ENCODE results near the gene TMEM30B. TPM values are rescaled to one million over a fixed set of nuclear protein-coding genes. Genes with fewer than 3 reads are reported as not detected.

TMEM30B gene
- total and polyA plus RNA-seq, 9 donors: 1.0 to 4.4 (median 2.5) TPM

GRCh38 chr14:61269321-61270083, 11.6 kb downstream of the TMEM30B start:
- DNase-seq: peak; percentile 91
- WGBS (ENCODE audit: insufficient coverage): 0% methylated on average over 15 of the region's 21 CpGs
- peaks cover 3% of the 10 kb centered on the region for H3K27me3 ChIP-seq (ENCODE audit: control insufficient read depth, insufficient read depth, low read length)
- H3K36me3 ChIP-seq (ENCODE audit: control insufficient read depth, insufficient read depth, low read length): no peaks in the 10 kb centered on the region
- H3K9me3 ChIP-seq (replicated peaks; ENCODE audit: control insufficient read depth, low read depth, low read length): no peaks in the 10 kb centered on the region
- H3K27ac ChIP-seq (ENCODE audit: low read length): peak overlapping the region; percentile 15
- peak overlapping the region; percentile 42 for H3K4me3 ChIP-seq (ENCODE audit: low read length)
- H3K4me1 ChIP-seq (ENCODE audit: control insufficient read depth, insufficient read depth, low read length): peaks cover 5% of the 10 kb centered on the region

- H3K36me3 ChIP-seq (ENCODE audit: control insufficient read depth, insufficient read depth, low read length): no peaks in the 10 kb centered on the region
- peaks cover 5% of the 10 kb centered on the region for H3K4me1 ChIP-seq (ENCODE audit: control insufficient read depth, insufficient read depth, low read length)
- DNase-seq: peak; percentile 90
- no peak overlapping the region for H3K4me3 ChIP-seq (ENCODE audit: low read length)
- WGBS (ENCODE audit: insufficient coverage): no CpG with 5 or more reads among the region's 1 CpG
- H3K9me3 ChIP-seq (replicated peaks; ENCODE audit: control insufficient read depth, low read depth, low read length): no peaks in the 10 kb centered on the region
- peaks cover 3% of the 10 kb centered on the region for H3K27me3 ChIP-seq (ENCODE audit: control insufficient read depth, insufficient read depth, low read length)
- H3K27ac ChIP-seq (ENCODE audit: low read length): peak overlapping the region; percentile 49
Measured at GRCh38 chr14:61268812-61269211, 12.3 kb downstream of the TMEM30B start.

GRCh38 chr14:61266891-61267740, 14.0 kb downstream of the TMEM30B start:
- Histone ChIP-seq H3K27ac (ENCODE audit: low read length) (peak overlapping the region; percentile 60), H3K4me3 (ENCODE audit: low read length) (no peak overlapping the region), H3K27me3 (ENCODE audit: control insufficient read depth, insufficient read depth, low read length) (peaks cover 3% of the 10 kb centered on the region), H3K9me3 (replicated peaks; ENCODE audit: control insufficient read depth, low read depth, low read length) (no peaks in the 10 kb centered on the region), H3K36me3 (ENCODE audit: control insufficient read depth, insufficient read depth, low read length) (no peaks in the 10 kb centered on the region), H3K4me1 (ENCODE audit: control insufficient read depth, insufficient read depth, low read length) (peaks cover 5% of the 10 kb centered on the region)
- DNase-seq: peak; percentile 94
- WGBS (ENCODE audit: insufficient coverage): no CpG with 5 or more reads among the region's 11 CpGs

GRCh38 chr14:61266436-61266835, 14.7 kb downstream of the TMEM30B start:
- peak overlapping the region; percentile 60 for H3K27ac ChIP-seq (ENCODE audit: low read length)
- no peaks in the 10 kb centered on the region for H3K9me3 ChIP-seq (replicated peaks; ENCODE audit: control insufficient read depth, low read depth, low read length)
- WGBS (ENCODE audit: insufficient coverage): 11% methylated on average over 3 of the region's 4 CpGs
- H3K27me3 ChIP-seq (ENCODE audit: control insufficient read depth, insufficient read depth, low read length): peaks cover 3% of the 10 kb centered on the region
- H3K4me1 ChIP-seq (ENCODE audit: control insufficient read depth, insufficient read depth, low read length): peaks cover 5% of the 10 kb centered on the region
- no peak overlapping the region for H3K4me3 ChIP-seq (ENCODE audit: low read length)
- DNase-seq: peak; percentile 83
- no peaks in the 10 kb centered on the region for H3K36me3 ChIP-seq (ENCODE audit: control insufficient read depth, insufficient read depth, low read length)

- DNase-seq: peak; percentile 63
- Histone ChIP-seq H3K27me3 (ENCODE audit: control insufficient read depth, insufficient read depth, low read length) (no peaks in the 10 kb centered on the region), H3K4me3 (ENCODE audit: low read length) (no peak overlapping the region), H3K9me3 (replicated peaks; ENCODE audit: control insufficient read depth, low read depth, low read length) (no peaks in the 10 kb centered on the region), H3K4me1 (ENCODE audit: control insufficient read depth, insufficient read depth, low read length) (peaks cover 3% of the 10 kb centered on the region), H3K36me3 (ENCODE audit: control insufficient read depth, insufficient read depth, low read length) (no peaks in the 10 kb centered on the region), H3K27ac (ENCODE audit: low read length) (no peak overlapping the region)
- 78% methylated on average over 3 of the region's 4 CpGs for WGBS (ENCODE audit: insufficient coverage)
Measured at GRCh38 chr14:61264651-61265050, 16.5 kb downstream of the TMEM30B start.

GRCh38 chr14:61264010-61264571, 17.0 kb downstream of the TMEM30B start:
- H3K4me1 ChIP-seq (ENCODE audit: control insufficient read depth, insufficient read depth, low read length): peaks cover 2% of the 10 kb centered on the region
- no peak overlapping the region for H3K4me3 ChIP-seq (ENCODE audit: low read length)
- H3K27me3 ChIP-seq (ENCODE audit: control insufficient read depth, insufficient read depth, low read length): no peaks in the 10 kb centered on the region
- 43% methylated on average over 1 of the region's 4 CpGs for WGBS (ENCODE audit: insufficient coverage)
- no peaks in the 10 kb centered on the region for H3K36me3 ChIP-seq (ENCODE audit: control insufficient read depth, insufficient read depth, low read length)
- no peak overlapping the region for H3K27ac ChIP-seq (ENCODE audit: low read length)
- no peaks in the 10 kb centered on the region for H3K9me3 ChIP-seq (replicated peaks; ENCODE audit: control insufficient read depth, low read depth, low read length)
- DNase-seq: no peak

- Histone ChIP-seq H3K4me1 (ENCODE audit: control insufficient read depth, insufficient read depth, low read length) (no peaks in the 10 kb centered on the region), H3K27me3 (ENCODE audit: control insufficient read depth, insufficient read depth, low read length) (no peaks in the 10 kb centered on the region), H3K36me3 (ENCODE audit: control insufficient read depth, insufficient read depth, low read length) (no peaks in the 10 kb centered on the region), H3K9me3 (replicated peaks; ENCODE audit: control insufficient read depth, low read depth, low read length) (no peaks in the 10 kb centered on the region), H3K4me3 (ENCODE audit: low read length) (no peak overlapping the region), H3K27ac (ENCODE audit: low read length) (no peak overlapping the region)
- no CpG with 5 or more reads among the region's 4 CpGs for WGBS (ENCODE audit: insufficient coverage)
- peak; percentile 64 for DNase-seq
Measured at GRCh38 chr14:61262082-61262481, 19.1 kb downstream of the TMEM30B start.

GRCh38 chr14:61260939-61261776, 20.0 kb downstream of the TMEM30B start:
- no peaks in the 10 kb centered on the region for H3K9me3 ChIP-seq (replicated peaks; ENCODE audit: control insufficient read depth, low read depth, low read length)
- peak; percentile 36 for DNase-seq
- no peaks in the 10 kb centered on the region for H3K27me3 ChIP-seq (ENCODE audit: control insufficient read depth, insufficient read depth, low read length)
- H3K27ac ChIP-seq (ENCODE audit: low read length): no peak overlapping the region
- no peak overlapping the region for H3K4me3 ChIP-seq (ENCODE audit: low read length)
- H3K36me3 ChIP-seq (ENCODE audit: control insufficient read depth, insufficient read depth, low read length): no peaks in the 10 kb centered on the region
- no peaks in the 10 kb centered on the region for H3K4me1 ChIP-seq (ENCODE audit: control insufficient read depth, insufficient read depth, low read length)
- 71% methylated on average over 5 of the region's 8 CpGs for WGBS (ENCODE audit: insufficient coverage)

- WGBS (ENCODE audit: insufficient coverage): no CpG with 5 or more reads among the region's 4 CpGs
- Histone ChIP-seq H3K27ac (ENCODE audit: low read length) (no peak overlapping the region), H3K36me3 (ENCODE audit: control insufficient read depth, insufficient read depth, low read length) (no peaks in the 10 kb centered on the region), H3K9me3 (replicated peaks; ENCODE audit: control insufficient read depth, low read depth, low read length) (no peaks in the 10 kb centered on the region), H3K27me3 (ENCODE audit: control insufficient read depth, insufficient read depth, low read length) (no peaks in the 10 kb centered on the region), H3K4me3 (ENCODE audit: low read length) (no peak overlapping the region), H3K4me1 (ENCODE audit: control insufficient read depth, insufficient read depth, low read length) (no peaks in the 10 kb centered on the region)
- DNase-seq: no peak
Measured at GRCh38 chr14:61258985-61259384, 22.2 kb downstream of the TMEM30B start.

Data from muscle of leg (tissue), 11 donors.